ENCODE data around the gene PPP1R1B.

The PPP1R1B gene

DNA sequence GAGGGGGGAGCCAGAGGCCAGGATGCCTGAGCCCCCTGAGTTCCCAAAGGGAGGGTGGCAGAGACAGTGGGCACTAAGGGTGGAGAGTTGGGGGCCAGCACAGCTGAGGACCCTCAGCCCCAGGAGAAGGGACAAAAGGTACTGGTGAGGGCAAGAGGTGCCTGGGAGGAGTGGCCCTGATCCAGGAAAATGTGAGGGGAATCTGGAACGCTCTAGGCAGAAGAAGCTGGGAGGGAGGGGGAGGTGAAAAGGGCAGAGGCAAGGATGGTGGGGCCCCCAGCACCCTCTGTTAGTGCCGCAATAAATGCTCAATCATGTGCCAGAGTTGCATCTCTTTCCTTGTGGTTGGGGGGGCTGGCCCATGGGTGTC, 39.5 kb downstream of the PPP1R1B start:
- DNase-seq (ENCODE audit: extremely low read depth in 1 of 2, low read depth in 1 of 2): no peak

DNA sequence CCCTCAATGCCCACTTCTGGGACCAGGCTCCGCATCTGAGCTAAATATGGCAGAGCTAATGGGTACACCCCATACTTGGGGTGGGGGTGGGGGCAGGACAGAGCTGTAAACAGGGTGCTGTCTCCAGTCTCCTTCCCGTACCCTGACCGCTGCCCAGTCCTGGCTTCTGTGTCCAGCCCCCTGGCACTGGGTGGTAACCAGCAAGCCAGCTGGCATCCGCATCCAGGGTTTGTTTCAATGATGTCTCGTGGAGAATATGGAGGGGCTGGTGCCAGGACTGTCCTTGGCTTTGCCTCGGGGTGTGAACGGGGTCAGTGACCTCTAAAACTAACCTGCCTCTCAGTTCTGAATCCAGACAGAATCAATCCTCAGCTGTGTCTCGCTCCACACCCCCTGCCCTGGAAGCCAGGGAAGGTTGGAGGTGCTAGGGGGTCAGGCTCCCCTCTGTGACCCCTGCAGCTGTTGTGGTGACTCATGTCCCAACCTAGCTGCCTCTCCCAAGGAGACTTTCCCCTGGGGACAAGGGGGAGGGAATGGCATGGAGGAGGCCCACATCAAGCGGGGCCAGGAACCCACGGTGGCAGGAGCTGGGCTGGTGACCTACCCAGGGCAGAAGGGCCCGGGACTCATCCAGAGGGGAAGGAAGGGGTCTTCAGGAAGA, 40.0 kb downstream of the PPP1R1B start:
- no peak for DNase-seq (ENCODE audit: extremely low read depth in 1 of 2, low read depth in 1 of 2)

DNA sequence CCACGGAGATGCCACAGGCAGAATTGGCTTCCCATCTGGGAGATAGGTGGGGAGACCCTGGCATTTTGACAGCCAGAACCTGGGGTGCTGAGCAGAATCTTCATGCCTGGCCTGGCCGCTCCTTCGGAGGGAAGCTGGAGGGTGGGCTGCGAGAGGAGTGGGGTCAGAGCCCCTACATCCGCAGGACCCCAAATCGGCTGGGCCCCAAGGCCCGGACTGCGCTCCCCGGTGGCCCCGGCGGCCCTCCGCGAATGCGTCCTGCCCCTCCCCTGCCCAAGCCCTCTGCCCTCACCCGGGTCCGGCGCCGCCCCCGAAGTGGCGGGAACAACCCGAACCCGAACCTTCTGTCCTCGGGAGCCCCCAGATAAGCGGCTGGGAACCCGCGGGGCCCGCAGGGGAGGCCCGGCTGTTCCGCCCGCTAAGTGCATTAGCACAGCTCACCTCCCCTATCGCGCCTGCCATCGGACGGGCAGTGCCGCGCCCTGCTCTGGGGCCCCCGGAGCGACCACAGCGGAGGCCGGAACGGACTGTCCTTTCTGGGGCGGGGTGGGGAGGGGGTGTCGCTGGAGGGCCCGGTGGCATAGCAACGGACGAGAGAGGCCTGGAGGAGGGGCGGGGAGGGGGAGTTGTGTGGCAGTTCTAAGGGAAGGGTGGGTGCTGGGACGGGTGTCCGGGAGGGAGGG, 40.7 kb downstream of the PPP1R1B start:
- no peak for DNase-seq (ENCODE audit: extremely low read depth in 1 of 2, low read depth in 1 of 2)

DNA sequence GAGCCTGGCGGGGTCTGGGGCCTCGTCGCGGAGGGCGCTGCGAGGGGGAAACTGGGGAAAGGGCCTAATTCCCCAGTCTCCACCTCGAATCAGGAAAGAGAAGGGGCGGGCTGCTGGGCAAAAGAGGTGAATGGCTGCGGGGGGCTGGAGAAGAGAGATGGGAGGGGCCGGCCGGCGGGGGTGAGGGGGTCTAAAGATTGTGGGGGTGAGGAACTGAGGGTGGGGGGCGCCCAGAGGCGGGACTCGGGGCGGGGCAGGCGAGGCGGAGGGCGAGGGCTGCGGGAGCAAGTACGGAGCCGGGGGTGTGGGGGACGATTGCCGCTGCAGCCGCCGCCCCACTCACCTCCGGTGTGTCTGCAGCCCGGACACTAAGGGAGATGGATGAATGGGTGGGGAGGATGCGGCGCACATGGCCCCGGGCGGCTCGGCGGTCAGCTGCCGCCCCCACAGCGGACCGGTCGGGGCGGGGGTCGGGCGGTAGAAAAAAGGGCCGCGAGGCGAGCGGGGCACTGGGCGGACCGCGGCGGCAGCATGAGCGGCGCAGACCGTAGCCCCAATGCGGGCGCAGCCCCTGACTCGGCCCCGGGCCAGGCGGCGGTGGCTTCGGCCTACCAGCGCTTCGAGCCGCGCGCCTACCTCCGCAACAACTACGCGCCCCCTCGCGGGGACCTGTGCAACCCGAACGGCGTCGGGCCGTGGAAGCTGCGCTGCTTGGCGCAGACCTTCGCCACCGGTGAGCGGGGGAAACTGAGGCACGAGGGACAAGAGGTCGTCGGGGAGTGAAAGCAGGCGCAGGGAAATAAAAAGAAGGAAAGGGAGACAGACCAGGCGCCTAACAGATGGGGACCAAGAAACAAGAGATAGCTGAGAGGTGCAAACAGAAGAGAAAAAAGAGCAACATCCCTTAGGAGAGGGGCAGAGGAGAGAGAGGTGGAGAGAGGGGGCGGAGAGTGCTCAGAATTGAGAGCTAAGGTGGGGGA, 41.5 kb downstream of the PPP1R1B start, which contains the start of gene PNMT:
PNMT (plus strand) TSS at position 509 of the 980 bp plus-strand sequence; CDS start at position 532, 23 bp downstream.
- DNase-seq (ENCODE audit: extremely low read depth in 1 of 2, low read depth in 1 of 2): peak in 1 of 2 donors; percentile 55

DNA sequence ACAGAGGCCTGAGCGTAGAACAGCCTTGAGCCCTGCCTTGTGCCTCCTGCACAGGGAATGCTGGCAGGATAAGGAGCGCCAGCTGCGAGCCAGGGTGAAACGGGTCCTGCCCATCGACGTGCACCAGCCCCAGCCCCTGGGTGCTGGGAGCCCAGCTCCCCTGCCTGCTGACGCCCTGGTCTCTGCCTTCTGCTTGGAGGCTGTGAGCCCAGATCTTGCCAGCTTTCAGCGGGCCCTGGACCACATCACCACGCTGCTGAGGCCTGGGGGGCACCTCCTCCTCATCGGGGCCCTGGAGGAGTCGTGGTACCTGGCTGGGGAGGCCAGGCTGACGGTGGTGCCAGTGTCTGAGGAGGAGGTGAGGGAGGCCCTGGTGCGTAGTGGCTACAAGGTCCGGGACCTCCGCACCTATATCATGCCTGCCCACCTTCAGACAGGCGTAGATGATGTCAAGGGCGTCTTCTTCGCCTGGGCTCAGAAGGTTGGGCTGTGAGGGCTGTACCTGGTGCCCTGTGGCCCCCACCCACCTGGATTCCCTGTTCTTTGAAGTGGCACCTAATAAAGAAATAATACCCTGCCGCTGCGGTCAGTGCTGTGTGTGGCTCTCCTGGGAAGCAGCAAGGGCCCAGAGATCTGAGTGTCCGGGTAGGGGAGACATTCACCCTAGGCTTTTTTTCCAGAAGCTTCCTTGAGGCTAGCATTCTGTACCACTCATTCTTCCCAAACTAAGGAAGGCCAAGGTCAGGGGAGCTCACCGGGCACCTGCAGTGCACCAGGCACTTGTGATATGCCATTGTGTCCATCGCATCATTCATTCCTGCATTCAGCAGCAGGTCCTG, 43.4 kb downstream of the PPP1R1B start:
- DNase-seq (ENCODE audit: extremely low read depth in 1 of 2, low read depth in 1 of 2): no peak

DNA sequence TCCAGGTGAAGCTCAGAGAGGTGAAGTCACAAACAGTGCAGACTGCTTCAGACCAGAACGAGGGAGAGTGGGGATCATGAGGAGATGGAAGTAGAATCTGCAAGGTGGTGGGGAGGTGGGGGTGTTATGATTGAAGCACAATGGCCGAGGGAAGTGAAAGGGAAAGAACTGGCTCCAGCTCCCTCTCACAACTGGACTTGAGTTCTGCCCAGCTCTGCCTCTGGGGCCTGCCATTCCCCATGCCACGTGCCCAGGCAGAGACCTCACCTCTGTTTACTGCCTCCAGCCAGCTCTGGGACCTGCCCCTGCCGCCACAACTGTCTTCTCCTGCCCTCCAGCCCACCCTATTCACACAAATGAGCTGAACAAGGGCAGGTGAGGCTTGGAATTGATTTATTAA, 44.0 kb downstream of the PPP1R1B start:
- no peak for DNase-seq (ENCODE audit: extremely low read depth in 1 of 2, low read depth in 1 of 2)

DNA sequence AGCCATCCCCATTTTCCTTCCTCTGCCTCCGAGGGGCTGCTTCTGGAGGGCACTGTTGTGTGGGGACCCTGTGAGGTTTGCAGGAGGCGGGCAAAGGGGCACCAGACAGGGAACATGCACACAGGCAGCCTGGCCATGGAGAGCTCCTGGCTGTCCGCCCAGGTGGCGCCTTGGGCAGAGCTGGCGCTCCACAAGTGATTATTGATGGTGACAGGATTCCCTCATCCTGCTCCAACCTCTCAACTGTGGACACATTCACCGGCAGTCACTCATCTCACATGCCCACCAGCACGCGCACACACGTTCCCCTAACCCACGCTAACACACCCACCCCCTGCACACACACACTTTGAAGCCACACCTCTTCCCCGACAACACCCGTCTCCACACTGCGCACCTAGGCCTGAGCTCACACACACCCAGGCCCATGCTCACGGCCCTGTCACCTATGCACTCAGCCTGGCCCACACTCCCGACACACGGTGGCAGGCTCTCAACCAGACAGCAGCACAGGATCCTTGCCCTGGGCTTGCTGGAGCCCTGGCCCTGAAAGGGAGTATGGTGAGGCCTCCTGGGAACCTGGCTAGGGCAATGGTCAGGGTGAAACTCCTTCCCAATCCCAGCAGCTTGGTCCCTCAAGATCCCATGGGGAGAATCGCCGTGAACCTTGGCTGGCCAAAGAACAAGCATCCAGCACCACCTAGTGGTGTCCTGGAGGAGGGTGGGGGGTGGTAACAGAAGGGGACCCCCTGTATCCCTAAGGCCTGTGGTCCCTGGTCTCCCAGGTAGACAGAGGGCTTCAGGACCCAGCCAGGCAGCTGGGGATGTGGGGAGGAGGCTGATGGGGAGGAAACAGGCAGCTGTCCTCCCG, 45.1 kb downstream of the PPP1R1B start:
- DNase-seq (ENCODE audit: extremely low read depth in 1 of 2, low read depth in 1 of 2): no peak

DNA sequence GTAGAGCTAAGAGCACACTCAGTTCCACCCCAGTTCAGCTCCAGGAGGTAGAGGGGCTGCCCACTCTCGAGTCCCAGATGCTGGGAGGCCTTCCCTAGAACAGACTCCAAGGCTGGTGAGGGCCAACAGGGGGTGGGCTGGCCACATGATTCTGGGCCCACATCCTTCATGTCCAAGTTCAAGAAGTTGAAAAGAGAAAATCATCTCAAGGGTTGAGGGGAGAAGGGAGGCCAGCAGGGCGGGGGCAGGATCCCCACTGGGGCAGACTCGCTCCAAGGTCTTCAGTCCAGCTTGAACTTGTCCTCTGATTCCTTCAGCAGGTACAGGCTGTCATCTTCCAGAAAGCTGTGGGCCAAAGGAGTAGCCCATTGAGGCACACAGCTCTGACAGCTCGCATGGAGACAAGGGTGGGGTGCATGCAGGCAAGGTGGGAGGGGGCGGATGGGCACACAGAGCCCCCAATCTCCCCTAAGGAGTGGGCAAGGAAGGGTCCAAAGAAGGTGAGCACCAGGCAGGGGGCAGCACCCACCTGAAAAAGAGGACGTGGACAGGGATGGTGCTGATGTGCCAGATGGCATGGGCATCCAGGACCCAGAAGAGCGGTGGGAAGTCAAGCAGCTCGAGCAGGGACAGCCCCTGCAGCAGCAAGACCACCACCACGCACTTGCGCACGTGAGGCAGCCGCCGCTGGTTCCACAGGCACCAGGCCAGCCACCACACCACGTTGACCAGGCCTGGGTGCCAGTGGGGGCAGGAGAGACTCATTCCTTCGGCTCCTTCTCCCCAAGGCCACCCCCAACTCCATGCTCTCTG, 46.0 kb downstream of the PPP1R1B start:
- DNase-seq (ENCODE audit: extremely low read depth in 1 of 2, low read depth in 1 of 2): no peak

DNA sequence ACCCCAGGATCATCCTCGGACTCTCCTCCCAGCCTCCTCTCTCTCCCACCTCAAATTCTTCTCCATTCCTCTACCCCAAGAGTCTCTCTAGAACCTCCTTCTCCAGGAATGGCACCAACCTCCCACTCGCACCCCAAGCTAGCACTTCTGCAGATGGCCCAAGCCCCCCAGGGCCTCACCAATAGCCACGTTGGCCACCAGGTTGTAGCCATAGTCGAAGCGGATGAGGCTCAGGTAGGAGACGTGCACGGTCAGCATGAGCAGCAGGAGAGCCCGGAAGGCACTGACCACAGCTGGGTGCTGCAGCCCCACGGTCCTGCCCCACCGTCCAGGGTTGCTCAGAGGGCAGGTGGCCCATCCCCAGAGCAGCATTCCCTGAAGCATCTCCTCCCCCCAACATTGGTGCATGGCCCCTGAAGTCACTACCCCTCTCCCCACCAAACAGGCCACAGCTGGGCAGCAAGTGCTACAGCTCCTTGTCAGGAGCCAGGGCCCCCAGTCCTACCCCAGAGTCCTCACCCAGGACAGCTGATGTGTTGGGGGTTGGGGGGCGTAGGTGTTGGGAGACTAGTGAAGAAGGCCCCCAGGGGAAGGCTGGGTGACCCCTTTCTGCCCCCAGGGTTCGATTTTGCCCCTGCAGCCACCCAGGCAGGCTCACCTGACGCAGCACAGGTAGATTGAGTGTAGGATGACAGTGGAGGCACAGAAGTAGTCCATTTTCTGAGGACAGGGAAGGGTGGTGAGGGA, 46.8 kb downstream of the PPP1R1B start:
- DNase-seq (ENCODE audit: extremely low read depth in 1 of 2, low read depth in 1 of 2): no peak

DNA sequence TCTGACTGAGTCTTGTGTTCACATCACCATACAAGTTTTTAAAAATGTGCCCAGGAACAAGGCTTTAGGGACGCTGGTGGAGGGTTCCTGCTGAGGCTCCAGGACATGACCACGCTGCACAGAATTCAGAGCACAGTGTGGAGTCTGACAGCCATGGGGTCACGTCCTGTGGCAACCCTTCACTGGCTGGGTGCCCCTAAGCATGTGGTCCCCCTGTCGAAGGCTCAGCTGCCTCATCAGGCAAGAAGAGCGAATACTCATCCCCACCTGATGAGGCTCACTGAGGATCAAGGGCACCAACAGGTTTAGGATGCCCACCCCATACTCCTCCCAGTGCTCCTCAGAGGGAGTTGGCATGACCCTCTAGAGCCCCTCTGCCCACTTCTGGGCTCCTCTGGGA, 47.4 kb downstream of the PPP1R1B start:
- DNase-seq (ENCODE audit: extremely low read depth in 1 of 2, low read depth in 1 of 2): no peak

DNA sequence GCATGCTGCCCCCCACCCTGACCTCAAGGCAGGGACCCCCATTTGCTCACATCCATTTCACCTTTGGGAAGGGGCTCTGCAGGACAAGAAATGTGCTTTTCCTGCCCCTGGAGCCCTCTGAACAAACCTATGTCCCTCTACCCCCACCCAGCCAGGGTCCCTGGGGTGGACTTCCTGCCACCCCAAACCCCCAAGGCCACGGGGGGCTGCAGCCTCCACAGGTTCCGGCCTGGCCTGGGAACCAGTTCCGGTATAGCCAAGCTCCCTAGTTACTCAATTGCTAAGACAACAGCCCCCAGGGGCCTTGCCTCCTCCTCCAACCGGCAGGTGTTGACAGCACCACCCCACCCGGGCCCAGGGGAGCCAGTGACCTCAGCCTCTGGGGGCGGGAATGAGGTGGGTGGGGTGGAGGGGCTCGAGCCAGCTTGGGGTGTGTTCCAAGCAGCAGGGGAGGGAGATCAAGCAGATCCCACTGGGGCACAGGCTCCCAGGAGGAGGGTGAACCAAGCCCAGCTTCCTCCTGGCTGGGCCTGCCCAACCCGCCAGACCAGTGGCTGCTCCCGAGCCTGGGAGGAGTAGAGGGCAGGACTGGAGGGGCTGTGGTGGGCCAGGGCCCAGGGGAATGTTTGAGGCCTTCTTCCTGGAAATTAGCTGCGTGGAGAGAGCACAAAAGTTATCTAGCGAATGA, 48.1 kb downstream of the PPP1R1B start:
- no peak for DNase-seq (ENCODE audit: extremely low read depth in 1 of 2, low read depth in 1 of 2)

DNA sequence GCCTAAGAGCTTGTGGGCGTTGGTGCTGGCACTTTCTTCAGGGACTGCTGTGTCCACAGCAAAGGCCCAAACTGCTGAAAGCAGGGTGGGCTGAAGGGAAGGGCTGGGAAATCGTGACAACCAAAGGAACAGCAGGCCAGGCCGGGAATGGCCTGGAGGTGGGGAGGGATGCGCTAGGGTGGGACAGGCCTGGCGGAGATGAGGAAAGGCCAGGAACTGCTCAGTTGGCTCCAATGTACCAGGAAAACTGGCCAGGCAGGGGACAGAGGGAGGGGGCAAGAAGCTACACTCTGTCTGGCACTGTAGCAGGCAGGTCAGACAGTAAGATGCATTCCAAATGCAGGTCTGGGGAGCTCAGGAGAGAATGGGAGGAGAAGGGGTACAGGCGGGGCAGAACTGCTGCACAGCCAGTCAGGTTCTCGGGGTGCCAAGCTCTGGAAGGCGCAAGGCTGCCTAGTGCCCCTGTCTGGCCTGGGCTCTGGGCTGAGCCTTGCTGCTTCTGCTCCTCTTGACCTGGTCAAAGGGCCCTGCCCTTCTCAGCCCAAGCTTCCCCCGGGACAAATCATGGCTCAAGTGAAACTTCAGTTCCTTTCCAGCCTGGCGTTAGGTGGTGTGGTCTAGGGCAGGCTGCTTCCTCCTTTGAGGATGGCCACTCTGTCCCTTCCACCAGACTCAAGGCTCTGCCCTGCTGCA, 48.8 kb downstream of the PPP1R1B start:
- no peak for DNase-seq (ENCODE audit: extremely low read depth in 1 of 2, low read depth in 1 of 2)

DNA sequence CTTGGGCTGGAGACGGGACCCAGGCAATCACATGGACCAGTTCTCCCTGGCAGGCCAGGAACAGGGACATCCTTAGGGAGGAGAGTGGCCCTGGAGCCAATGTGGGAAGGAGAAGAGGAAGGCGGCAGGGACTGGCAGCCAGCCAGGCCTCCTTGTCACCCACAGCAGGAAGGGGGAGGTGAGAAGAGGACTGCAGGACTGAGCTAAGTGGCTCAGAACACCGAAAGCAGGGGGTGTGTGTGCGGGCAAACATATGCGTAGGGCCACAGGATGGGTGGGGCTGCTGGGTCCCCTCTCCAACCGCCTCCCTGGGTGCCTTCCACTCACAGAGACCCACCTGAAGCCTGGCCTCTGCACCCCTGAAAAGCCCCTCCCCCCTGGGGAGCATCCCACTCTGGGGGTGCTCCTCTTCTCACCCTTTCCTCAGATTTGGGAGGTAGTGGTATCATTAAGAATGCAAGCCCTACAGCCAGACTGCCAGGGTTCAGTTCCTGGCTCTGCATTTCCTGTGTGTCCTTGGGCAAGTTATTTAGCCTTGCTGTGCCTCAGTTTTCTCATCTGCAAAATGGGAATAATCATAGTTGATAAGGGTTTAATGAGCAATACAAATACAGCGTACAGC, 49.6 kb downstream of the PPP1R1B start:
- peak in 1 of 2 donors; percentile 29 for DNase-seq (ENCODE audit: extremely low read depth in 1 of 2, low read depth in 1 of 2)

DNA sequence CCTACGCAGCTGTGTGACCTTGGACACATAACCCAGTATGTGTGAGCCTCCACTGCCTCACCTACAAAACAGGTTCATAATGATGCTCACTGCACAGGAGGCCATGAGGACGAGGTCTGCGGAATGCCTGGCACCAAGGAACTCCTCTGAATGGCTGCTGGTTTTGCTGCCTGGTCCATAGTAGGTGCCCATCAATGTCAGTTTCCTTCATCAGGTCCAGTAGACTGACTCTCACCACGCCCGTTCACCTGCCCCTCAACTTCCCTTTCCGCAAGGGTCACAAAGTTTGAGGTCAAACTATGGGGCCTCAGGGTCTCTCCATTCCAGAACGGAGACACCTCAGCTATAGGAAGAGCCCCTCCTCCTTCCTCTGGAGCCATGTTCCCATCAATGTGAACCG, 50.3 kb downstream of the PPP1R1B start:
- no peak for DNase-seq (ENCODE audit: extremely low read depth in 1 of 2, low read depth in 1 of 2)

DNA sequence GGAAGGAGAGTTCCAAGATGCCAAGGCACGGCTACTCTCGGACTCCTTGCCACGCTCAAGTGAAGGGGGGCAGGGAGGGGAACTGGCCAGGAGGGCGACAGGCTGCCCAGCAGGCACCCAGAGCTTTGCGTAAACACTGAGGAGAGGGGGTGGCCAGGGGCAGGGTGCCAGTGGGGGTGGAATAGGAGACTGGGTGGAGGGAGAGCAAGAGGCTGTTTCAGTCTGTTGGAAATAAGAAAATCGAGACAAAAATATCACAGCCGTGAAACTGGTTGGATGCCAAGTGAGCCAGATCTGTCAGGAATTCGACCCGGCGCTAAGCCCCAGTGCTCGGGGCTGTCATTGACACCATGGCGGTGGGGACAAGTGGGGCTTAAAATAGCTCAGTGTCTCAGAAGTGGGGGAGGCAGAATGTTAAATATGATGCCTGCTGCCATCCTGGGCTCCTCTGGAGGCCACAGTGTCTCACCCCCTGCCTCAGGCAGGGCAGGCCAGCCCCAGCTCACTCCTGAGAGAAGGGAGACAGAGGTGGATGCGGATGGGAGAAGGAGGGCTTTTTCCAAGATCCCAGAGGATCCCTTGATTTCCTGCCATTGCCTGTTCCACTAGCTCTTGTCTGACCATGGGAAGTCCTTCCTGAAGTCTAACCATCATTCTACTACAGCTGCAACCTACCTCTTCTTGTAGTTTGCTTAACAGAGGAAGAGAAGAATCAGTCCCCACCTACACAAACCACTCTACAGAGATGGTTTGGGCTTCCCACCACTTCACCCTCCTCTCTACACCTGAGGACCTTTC, 51.0 kb downstream of the PPP1R1B start:
- DNase-seq (ENCODE audit: extremely low read depth in 1 of 2, low read depth in 1 of 2): no peak

Measured in stimulated activated CD8-positive, alpha-beta memory T cell treated with anti-CD3 and anti-CD28 coated beads, Interleukin-7, amount 100 ng/mL, for 48 hours (primary cell).